HG02588 (cell line): ENCODE results near the gene HOXB1.
"Not testable (repeated sequence)": the region's sequence is repeated elsewhere in the genome, so short reads cannot be mapped to it uniquely, and the experiment has no call there.

ENCODE experiments used
- ATAC-seq: cut with Tn5 transposase; IDR thresholded peaks from one replicate; pipeline ENCODE4 v1.9.1; 2021; ENCODE audit warnings: mild to moderate bottlenecking, moderate library complexity; ENCODE audit not compliant: unreplicated experiment

Gene HOXB1

DNA sequence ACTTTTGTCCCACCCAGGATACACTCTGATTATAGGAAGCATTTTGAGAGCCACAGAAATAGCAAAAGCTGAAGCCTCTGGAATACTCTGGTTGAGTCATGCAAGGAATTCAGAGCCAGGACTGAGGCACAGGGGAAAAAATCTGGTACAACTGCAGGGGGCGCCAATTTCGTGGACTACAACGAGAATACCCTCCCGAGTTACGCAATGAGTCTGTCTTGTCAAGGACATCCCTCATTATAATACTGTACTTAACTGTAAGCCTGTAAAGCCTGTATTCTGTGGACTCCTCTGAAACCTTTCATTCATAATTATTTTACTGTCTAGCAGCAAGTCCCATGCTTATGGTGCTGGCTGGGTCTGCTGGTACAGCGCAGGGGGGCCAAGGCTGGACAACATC lies 7.8 kb downstream of the HOXB1 start:
- ATAC-seq = no peak

DNA sequence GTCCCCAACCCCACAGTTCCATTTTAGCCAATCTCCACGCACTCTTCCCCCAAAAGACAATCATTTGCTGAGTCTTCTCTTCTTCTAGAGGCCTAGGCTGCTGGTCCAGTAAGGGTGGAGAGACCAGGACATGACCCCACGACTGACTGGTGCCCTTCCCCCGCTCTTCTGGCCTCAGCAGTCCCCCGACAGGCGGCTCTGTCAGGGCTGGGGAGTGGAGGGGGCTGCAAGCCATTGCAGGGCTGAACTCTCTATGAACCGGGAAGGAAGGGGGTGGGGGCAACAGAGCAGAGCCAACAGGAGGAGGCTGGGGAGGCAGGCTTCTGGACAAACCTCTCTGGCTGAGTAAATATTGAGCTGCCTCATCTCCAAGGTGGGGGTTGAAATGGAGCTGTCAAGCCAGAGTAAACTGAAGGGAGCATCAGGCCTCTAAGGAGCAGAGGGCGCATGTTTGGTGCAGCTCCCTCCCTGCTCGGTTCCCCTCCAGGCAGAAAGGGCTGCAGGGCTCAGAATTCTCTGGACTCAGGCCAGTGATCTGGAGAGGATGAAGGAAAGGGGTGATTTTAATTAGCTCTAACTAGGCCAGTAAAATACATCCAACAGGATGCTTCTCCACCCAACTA lies 8.7 kb downstream of the HOXB1 start:
- ATAC-seq = no peak

DNA sequence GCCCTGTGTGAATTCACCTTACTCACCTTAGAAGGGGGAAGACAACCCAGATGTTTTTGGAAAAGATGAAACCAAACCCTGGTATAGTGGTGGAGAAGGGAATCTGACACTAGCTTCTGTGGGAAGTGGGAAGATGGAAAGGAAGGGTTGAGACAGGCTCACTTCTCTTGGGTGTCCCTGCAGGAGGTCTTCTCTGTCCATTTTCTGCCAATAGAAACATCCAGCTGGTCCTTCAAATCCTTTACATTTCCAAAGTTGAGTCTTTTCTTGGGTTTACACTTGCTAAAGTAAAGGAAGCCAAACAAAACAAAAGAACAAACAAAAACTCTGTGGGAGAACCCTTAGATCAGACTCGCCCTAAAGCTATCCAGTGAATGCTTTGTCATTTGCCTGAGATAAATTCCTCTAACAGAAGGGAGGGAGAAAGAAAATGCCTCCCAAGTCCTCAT lies 10.2 kb downstream of the HOXB1 start:
- no peak for ATAC-seq

DNA sequence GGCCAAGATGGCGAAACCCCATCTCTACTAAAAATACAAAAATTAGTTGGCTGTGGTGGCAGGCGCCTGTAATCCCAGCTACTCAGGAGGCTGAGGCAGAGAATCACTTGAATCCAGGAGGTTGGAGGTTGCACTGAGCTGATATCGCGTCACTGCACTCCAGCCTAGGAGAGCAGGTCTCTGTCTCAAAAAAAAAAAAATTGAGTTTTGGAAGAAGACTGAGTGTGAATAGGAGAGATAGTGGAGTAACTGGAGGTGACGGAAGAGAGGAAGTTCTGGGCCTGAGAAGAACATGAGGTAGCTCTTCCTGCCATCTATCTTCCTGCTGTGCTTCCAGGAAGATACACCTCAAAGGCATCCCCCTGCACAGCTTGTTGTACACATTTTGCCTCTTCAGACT lies 11.4 kb downstream of the HOXB1 start:
- no peak for ATAC-seq

DNA sequence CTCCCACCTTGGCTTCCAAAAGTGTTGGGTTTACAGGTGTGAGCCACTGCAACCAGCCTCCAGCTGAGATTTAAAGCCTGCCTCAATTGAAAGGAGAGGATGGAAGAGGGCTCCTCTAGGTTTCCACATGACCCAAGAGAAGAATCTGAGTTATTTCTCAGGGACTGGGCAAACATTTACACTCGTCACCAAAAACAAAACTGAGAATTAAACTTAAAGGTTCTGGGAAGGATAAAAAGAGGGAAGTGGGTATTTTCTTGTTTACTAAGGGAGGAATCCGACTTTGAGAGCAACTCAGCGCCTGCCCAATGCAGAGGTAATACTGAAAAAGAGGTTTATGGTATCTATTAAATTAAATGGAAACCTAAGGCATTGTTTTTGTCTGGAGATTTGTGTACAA lies 13.3 kb downstream of the HOXB1 start:
- ATAC-seq = no peak

DNA sequence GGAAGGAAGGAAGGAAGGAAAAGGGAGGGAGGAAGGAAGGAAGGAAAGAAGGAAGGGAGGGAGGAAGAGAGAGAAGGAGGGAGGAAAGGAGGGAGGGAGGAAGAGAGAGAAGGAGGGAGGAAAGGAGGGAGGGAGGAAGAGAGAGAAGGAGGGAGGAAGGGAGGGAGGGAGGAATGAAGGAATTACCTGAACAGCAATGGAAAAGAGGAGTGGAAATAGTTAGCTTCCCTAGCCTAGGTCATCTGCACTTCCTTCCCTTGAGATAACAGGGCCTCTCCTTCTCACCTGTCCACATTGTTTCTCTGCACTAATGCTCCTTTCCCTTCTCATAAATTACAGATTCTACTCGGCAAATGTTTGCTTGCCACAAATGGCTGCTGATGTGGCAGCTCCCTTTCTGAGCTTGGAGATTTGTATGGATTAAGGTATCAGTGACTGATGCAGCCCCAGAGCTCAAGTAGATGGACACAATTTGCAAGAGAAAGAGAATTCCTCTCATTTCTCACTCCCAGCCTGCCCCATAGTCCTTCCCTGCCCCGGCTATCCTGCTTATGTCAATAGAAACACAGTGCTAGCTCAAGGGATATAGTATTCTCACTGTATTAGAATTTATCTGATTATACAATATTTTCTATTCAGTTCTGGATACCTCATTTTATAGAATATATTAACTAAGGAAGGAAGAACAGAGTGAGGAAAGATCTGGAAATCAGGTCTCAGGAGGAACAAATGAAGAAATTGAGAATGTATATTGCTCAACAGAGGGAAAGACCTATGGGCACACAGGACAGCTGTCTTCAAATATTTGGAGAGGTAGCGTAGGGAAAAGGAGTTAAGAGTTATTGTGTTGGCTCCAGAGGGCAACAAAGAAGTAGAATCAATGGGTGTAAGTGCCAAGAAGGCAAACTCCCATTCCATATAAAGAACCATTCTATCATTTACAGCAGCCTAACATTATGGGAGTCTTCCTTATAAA lies 14.6 kb downstream of the HOXB1 start:
- no peak for ATAC-seq

DNA sequence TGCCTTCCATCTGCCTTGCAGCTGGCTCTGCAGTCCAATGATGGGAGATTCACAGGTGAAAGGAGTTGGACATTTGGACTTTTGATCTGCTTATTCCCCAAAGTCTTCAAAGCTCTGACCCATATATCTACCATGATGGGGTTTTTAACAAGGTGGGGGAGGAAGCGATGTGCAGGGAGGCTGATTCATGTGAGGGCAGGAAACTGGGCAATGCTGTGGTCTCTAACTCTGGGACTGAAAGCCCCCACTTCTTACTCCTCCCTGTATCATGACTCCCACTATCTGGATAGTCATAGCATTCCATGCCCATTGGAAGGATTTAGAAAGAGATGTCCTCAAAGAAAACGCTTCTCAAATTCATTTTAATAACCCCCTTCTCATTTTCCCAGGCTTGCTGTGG lies 16.3 kb downstream of the HOXB1 start:
- ATAC-seq = no peak

DNA sequence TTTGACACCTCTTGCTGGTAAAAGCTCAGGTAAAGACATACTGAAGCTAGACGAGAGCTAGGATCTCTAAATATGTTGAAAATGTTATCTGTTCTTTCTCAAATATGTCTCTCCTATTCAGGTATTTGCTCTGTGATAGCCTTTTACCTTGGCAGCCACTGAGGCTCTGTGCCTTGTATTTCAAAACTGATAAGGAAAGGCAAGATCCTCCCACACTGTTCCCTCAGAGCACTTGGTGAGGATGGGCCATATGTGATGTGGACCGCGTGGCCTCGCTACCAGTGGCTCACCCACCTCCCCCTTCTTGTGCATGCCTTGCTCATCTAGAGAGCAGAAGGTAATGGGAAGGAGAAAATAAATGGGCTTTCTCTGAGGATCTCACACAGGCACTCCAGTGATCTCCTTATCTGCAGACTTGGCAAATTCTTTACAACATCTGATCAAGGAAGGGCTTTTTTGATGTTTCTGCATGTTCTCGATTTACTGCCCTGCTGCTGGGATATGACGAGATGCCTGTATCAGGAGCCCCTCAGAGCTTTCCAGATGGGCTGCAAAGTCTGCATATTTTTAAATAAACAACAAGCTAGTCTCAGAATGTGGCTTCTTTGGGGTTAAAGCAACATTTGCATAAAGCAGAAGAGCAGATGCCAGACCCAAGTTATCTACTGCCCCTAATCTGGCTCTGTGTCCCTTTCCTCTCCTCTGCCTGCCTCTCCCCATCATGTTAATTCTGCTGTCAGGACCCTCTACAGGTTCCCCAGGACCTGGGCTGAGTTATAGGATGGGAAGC lies 16.9 kb downstream of the HOXB1 start:
- ATAC-seq = no peak

DNA sequence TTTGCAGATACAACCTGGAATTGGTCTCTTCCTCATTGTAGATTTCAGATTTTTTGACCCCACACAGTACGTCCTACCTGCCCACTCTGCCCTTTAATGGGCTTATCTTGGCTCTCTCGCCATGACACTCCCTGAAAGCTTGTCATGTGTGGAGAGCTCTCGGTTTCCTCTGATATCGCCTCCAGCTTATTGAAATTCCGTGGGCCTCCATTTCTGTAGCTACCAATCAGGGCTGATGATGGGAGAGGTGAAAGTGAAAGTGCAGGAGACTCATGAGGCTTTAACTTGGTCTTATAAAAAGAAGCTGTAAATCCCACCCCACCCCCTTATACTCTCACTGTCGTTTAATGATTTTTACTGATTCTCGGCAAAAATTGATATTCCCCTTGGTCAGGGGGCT lies 17.7 kb downstream of the HOXB1 start:
- no peak for ATAC-seq

DNA sequence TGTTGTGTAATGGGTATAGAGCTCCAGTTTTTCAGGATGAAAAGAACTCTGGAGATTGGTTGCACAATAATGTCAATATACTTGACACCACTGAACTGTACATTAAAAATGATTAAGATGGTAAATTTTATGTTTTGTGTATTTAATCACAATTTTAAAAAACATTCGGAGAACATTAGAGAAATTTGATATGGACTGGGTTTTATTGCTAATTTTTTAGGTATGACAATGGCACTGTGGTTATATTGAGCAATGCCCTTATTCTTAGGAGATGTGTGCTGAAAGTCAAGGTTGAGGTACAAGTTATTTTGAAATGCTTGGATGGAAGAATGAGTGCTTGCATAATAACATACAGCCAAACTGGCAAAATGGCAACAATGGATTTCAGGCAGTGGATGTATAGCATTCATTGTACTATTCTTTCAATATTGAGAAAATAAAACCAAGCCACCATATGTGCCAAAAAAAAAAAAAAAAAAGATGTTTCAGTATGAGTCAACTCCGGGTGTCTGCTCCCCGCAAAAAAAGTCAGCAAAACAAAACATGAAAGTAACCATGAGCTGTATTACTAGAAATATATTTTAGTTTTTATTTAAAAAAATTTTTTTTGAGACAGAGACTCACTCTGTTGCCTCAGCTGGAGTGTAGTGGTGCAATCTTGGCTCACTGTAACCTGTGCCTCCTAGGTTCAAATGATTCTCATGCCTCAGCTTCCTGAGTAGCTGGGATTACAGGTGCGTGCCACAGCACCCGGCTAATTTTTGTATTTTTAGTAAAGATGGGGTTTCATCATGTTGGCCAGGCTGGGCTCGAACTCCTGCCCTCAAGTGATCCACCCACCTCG lies 19.8 kb downstream of the HOXB1 start:
- peak; percentile 41 for ATAC-seq

DNA sequence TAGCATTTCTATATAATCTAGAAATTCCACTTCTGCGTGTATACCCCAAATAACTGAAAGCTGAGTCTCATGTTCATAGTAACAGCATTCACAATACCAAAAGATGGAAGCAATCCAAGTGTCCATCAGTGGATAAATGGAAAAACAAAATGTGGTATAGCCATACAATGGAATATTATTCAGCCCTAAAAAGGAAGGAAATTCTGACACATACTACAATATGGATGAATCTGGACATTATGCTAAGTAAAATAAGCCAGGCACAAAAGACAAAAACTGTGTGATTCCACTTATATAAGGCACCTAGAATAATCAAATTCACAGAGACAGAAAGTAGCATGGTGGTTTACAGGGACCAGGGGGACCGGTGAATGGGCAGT lies 20.4 kb downstream of the HOXB1 start:
- no peak for ATAC-seq

DNA sequence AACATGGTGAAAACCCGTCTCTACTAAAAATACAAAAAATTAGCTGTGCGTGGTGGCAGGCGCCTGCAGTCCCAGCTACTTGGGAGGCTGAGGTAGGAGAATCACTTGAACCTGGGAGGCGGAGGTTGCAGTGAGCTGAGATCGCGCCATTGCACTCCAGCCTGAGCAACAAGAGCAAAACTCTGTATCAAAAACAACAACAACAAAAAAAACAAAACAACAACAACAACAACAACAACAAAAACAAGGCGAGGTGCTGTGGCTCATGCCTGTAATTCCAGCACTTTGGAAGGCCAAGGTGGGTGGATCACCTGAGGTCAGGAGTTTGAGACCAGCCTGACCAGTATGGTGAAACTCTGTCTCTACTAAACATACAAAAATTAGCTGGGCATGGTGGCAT lies 21.1 kb downstream of the HOXB1 start:
- not testable (repeated sequence) for ATAC-seq

DNA sequence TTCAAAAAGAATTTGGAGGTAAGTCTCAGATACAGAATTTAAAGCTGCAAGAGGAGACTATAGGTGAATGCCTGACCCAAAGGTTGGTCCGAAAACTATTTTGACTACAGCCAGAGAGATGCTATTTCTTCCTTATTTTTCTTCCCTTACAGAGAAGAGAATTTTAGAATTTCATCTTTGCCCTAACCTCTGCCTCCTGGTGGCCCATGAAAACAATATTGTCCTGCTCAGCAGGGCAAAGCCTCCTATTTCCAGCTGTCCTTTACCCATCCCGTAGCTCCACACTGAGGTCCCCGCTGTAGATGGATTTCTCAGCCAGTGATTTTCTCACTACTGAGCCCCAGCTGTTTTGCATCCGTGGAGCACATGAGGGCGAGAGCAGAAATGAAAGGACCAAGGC lies 24.6 kb downstream of the HOXB1 start:
- ATAC-seq = no peak

DNA sequence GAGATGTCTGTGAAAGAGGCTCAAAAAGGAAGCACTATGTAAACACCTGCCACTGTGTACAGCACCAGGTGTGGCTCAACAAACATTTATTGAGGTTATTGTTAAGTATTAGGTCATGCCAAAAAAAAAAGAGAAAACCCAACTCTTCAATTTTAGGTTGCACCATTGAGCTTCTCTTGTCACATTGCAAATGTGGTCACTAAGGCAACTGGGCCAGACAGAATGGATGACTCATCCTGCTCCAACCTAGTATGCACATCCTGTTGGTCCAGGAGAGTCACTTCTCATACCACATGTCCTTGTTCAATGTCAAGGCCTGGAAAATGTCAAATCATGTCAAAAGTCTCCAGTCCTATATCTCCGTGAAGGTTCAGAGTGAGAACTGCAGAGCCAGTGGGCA lies 25.0 kb downstream of the HOXB1 start:
- peak; percentile 72 for ATAC-seq

DNA sequence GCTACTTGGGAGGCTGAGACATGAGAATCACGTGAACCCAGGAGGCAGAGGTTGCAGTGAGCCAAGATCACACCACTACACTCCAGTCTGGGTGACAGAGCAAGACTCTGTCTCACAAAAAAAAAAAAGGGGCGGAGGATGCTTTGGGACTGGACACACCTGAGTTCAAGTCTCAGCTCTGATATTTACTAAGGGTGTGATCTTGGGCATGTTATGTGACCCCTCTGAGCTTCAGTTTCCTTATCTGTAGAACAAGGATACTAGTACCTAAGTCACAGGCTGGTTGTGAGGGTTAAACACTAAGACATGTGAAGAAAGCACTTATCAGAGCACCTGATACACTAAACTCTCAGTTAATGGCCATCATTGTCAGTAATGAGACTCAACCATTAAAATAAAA lies 25.9 kb downstream of the HOXB1 start:
- ATAC-seq = no peak

DNA sequence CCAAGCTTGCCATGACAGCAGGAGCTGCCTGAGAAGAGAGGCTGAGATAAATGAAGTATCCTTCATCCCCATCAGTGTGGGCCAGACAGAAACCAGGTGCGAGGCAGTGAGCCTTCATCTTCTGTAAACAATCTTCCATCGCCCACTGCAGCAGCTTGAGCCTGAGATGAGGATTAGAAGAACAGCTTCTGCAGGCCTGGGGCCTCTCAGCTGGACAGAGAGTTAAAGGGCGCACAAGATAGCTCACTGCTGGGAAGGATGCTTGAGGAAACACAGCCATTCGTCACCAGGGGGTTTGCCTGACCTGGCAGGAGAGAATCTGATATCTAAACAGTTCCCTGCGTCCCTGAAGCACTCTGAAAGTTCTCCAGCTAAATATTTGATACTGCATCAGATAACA lies 27.1 kb downstream of the HOXB1 start:
- ATAC-seq = no peak

DNA sequence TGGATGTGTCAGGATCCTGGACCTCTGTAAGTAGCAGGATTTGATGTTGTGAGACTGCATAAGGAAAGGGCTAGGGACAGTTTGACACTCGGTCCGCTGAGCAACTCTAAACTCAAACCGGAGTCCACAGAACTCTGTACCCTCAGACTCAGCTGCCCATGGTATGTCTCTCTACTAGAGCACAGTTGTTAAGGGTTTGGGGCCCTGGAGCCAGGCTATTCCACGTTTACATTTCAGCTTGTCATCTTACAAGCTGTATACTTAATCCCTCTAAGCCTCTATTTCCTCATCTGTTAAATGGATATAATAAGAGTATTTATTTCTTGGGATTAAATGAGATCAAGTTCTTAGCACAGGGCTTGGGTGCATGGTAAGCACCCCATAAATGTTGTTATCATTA lies 27.9 kb downstream of the HOXB1 start:
- no peak for ATAC-seq

DNA sequence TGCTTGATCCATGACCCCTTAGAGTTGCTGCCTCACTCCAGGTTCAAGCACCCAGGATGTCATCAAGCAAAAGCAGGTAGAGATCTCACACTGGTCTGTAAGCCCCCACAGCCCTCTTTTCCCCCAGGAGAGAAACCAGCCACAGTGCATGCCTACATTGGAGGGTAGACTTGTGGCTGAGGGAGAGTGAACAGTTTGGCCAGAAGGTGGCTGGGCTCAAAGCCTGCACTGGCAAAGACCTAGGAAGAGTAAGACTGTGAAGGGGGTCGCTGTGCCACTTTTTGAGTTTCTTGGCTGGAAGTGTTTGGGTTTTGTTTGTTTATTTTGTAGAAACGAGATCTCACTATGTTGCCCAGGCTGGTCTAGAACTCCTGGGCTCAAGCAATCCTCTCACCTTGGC lies 28.5 kb downstream of the HOXB1 start:
- ATAC-seq = no peak

DNA sequence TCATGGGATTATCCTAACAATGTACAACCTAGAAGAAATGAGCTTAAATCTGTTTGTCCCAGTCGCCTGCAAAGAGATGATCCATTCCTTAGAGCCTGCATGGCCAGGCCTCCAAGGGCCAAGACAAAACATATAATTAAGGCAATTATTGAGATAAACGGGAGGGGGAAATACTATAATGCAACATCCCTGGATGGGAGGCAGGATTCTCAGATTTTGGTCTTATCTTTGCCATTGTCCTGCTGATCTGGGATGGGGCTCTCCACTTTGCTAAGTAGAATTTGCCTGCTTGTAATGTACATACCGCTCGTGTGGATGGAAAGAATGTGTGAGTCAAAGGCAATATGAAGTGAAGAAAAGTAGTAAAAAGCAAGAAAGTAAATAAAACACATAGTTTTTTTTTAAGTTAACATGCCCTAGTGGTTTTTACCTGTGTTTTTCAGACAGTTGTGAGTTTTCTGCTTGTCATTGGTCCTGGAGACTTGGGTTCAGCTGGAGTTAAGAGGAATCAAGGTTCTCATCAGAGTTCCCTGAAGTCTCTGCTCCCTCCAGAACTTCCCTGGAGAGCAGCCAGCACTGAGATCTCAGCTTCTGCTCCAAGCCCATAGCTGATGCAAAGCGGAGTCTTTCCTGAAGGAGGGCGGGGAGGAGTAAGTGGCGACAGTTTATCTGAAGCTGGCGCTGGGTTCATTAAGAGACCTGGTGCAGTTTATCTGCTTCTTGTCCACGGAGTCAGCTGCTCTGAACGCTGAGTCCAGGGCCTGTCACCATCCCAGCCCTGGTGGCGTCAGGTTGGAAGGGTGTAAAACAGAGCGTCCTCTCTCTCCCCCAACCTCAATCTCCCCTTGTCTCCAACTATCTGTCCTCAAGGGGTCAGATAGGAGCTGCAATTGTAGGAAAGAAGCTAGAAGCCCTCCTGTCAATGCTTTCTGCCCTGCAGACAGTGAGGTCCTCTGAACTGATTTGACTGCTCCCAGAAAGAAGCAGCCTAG lies 30.1 kb downstream of the HOXB1 start:
- no peak for ATAC-seq
